CD4-positive, alpha-beta memory T cell (primary cell): ENCODE measurements around the gene ALOX5. TPM values are rescaled to one million over a fixed set of nuclear protein-coding genes. Genes with fewer than 3 reads are reported as not detected.
A peak's percentile ranks its signal among the peaks of the same experiment; 100 is the strongest.
"Not testable (repeated sequence)": the region's sequence is repeated elsewhere in the genome, so short reads cannot be mapped to it uniquely, and the experiment has no call there.

Experiments used
- CTCF ChIA-PET: fragments of 350-600 bp; sonication (Branson Sonifier 250); formaldehyde crosslinking; loops from one replicate; lab custom pipeline; 2021; ENCODE audit warnings: inconsistent platforms; ENCODE audit not compliant: partially characterized antibody; lab: Charles Lee
- POLR2A ChIA-PET: fragments of 350-600 bp; sonication (Branson Sonifier 250); formaldehyde crosslinking; loops from one replicate; lab custom pipeline; 2021; ENCODE audit not compliant: partially characterized antibody; lab: Charles Lee
- DNase-seq, 5 donors: peaks; one replicate each; pipeline versions ENCODE4 v3.0.0 to v3.0.0-alpha.2; 2020 to 2022; ENCODE audit warnings: mixed read lengths in 1 of 5
- H3K27ac ChIP-seq: one replicate; pipeline ENCODE4 v1.7.0; 2013; ENCODE audit warnings: low read depth, low read length
- H3K27me3 ChIP-seq: 2 replicates; pipeline ENCODE4 v1.7.0; 2013; ENCODE audit warnings: mild to moderate bottlenecking, low read length, moderate library complexity; ENCODE audit not compliant: insufficient read depth
- H3K36me3 ChIP-seq: 2 replicates; pipeline ENCODE4 v1.7.0; 2013; ENCODE audit warnings: mild to moderate bottlenecking, low read length, moderate library complexity; ENCODE audit not compliant: insufficient read depth
- H3K4me1 ChIP-seq: 2 replicates; pipeline ENCODE4 v1.7.0; 2013; ENCODE audit warnings: mild to moderate bottlenecking, low read length, moderate library complexity; ENCODE audit not compliant: insufficient read depth
- H3K4me3 ChIP-seq, 2 donors: one replicate each; pipeline ENCODE4 v1.7.0; 2013; ENCODE audit warnings: low read length in 2 of 2, mild to moderate bottlenecking in 1 of 2
- H3K9me3 ChIP-seq, 2 donors: one replicate each; pipeline ENCODE4 v1.7.0; 2013; ENCODE audit warnings: low read length in 2 of 2, control low read depth in 1 of 2; ENCODE audit not compliant: control insufficient read depth in 1 of 2
- H3K27ac Mint-ChIP-seq, 7 donors: one replicate each; pipeline ENCODE4 v1.8.0; 2020 to 2021; ENCODE audit warnings: mixed read lengths in 7 of 7, mild to moderate bottlenecking in 6 of 7, inconsistent platforms in 3 of 7, moderate library complexity in 3 of 7
- H3K27me3 Mint-ChIP-seq, 2 donors: one replicate each; pipeline ENCODE4 v1.8.0; 2020 to 2021; ENCODE audit warnings: mixed read lengths in 2 of 2
- H3K36me3 Mint-ChIP-seq, 2 donors: one replicate each; pipeline ENCODE4 v1.8.0; 2020 to 2021; ENCODE audit warnings: mixed read lengths in 2 of 2, inconsistent platforms in 1 of 2, mild to moderate bottlenecking in 1 of 2
- H3K4me1 Mint-ChIP-seq, 4 donors: one replicate each; pipeline ENCODE4 v1.8.0; 2020 to 2021; ENCODE audit warnings: mixed read lengths in 4 of 4, mild to moderate bottlenecking in 1 of 4
- H3K4me3 Mint-ChIP-seq, 8 donors: one replicate each; pipeline ENCODE4 v1.8.0; 2020 to 2021; ENCODE audit warnings: mixed read lengths in 8 of 8, mild to moderate bottlenecking in 7 of 8, moderate library complexity in 6 of 8, inconsistent platforms in 3 of 8
- H3K9me3 Mint-ChIP-seq, 8 donors: one replicate each; pipeline ENCODE4 v1.8.0; 2020 to 2021; ENCODE audit warnings: mixed read lengths in 8 of 8, mild to moderate bottlenecking in 5 of 8, inconsistent platforms in 3 of 8, moderate library complexity in 1 of 8
- intact Hi-C: fragments of 100-400 bp; cut with micrococcal nuclease; formaldehyde crosslinking; loops from one replicate; pipeline ENCODE4 v1.15.1; 2023
- polyA plus RNA-seq, 2 donors: library from polyadenylated mRNA; unstranded; fragments of 300-500 nt; fragmentation: Illumina TruSeq; gene quantifications; one replicate each; pipeline ENCODE4 v1.2.3, GENCODE V29; 2021
- total RNA-seq, 2 experiments: library from RNA; stranded (reverse); gene quantifications; one replicate each; pipeline ENCODE4 v1.2.3, GENCODE V29; 2021

ALOX5 gene
- total and polyA plus RNA-seq, 4 experiments from 2014 or later = 3.1 to 30.3 (median 9.3) TPM

DNA sequence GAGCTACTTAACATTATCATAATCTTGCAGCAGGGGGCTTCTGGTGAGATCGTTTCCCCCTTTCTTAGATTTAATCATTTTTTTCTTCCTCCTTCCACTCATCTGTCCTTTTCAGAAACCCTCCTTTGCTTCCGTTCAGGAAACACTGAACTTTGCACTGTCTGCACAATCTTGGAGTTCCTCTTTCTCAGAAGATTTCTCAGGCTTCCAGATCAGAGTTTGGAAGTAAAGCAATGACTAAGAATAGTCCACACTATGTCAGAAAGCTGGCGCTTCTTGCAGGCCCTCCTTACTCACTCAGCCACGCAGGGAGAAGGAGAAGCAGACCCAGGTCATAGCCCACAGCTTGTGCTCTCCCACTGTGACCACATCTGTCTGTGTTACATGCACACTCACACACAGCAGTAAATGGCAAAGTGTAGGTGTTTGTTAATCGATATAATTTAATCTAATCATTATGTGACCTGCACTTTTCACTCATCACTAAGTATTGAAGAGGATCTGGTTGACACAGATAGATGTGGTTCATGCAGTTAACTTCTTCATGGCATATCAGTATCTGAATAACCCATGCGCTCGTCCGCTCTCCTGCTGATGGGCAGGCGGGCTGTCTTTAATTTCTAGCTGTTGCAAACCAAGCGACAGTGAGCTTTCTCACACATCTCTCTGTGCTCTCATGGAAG lies 30.2 kb downstream of the ALOX5 start:
- H3K4me1 Mint-ChIP-seq = peaks cover 0 to 13% (median 3%) of the 10 kb centered on the region in 4 donors
- intact Hi-C loops = no loop called here

DNA sequence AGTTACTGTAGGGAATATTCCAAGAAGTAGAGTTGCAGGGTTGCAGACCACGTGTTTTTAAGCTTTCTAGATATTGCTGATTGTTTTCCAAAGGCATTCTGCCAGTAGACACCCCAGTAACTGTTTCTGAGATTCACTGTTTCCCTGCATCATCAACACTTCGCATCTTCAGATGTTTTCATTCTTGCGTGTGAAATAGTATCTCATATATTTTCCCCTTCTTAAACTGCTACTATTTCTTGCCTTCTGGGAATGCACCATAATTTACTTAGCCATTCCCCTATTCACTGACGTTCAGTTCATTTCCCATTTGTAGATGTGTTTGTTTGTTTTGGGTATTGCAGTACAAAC lies 30.7 kb downstream of the ALOX5 start:
- H3K4me3 Mint-ChIP-seq = no peak overlapping the region
- peak overlapping the region in 1 of 7 donors; percentile 29 for H3K27ac Mint-ChIP-seq
- no peak for DNase-seq
- no peak overlapping the region for H3K27ac ChIP-seq
- H3K9me3 Mint-ChIP-seq = peaks cover 0 to 3% (median 0%) of the 10 kb centered on the region in 8 donors
- intact Hi-C loops = no loop called here
- CTCF ChIA-PET = no interaction called here
- H3K4me3 ChIP-seq = no peak overlapping the region
- peaks cover 0 to 13% (median 3%) of the 10 kb centered on the region in 4 donors for H3K4me1 Mint-ChIP-seq
- H3K4me1 ChIP-seq = no peaks in the 10 kb centered on the region
- no peaks in the 10 kb centered on the region for H3K9me3 ChIP-seq
- H3K27me3 ChIP-seq = no peaks in the 10 kb centered on the region
- POLR2A ChIA-PET = interaction anchor here (2.5 kb wide), 1 partner anchor 16 kb away, joined by 9 read pairs; no protein-coding TSS in a partner anchor
- peaks cover 0 to 3% of the 10 kb centered on the region in 2 donors for H3K36me3 Mint-ChIP-seq
- peaks cover 9 to 18% of the 10 kb centered on the region in 2 donors for H3K27me3 Mint-ChIP-seq
- H3K36me3 ChIP-seq = no peaks in the 10 kb centered on the region

More for the DNA sequence above, 30.2 kb downstream of the ALOX5 start:
- no peaks in the 10 kb centered on the region for H3K27me3 ChIP-seq
- DNase-seq = no peak
- H3K4me3 Mint-ChIP-seq = no peak overlapping the region
- no peaks in the 10 kb centered on the region for H3K9me3 ChIP-seq
- H3K4me1 ChIP-seq = no peaks in the 10 kb centered on the region
- CTCF ChIA-PET = no interaction called here
- POLR2A ChIA-PET = interaction anchor here (2.5 kb wide), 1 partner anchor 17 kb away, joined by 9 read pairs; no protein-coding TSS in a partner anchor
- peaks cover 6 to 14% of the 10 kb centered on the region in 2 donors for H3K27me3 Mint-ChIP-seq
- H3K9me3 Mint-ChIP-seq = peaks cover 0 to 3% (median 0%) of the 10 kb centered on the region in 8 donors
- no peak overlapping the region for H3K27ac Mint-ChIP-seq
- no peak overlapping the region for H3K27ac ChIP-seq
- H3K36me3 ChIP-seq = no peaks in the 10 kb centered on the region
- no peak overlapping the region for H3K4me3 ChIP-seq
- H3K36me3 Mint-ChIP-seq = peaks cover 0 to under 1% of the 10 kb centered on the region in 2 donors

DNA sequence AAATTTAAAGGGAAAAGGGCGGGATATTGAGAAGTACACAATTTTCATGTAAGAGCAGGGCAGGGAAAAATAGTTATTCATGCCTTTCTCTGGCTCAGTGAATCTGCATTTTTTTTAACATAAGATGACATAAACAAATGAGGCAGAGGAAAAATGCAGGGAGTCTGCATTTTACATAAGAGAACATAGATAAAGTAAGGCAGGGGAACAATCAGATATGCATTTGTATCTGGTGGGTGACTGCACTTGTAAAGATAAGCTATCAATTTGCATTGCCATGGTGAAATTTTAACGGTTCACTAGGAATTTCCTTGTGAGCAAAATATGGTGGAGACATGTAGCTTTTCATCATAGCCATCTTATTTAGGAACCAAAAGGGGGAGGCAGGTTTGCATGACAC lies 33.5 kb downstream of the ALOX5 start:
- Histone ChIP-seq H3K27ac (no peak overlapping the region), H3K36me3 (no peaks in the 10 kb centered on the region), H3K27me3 (no peaks in the 10 kb centered on the region), H3K9me3 (no peaks in the 10 kb centered on the region), H3K4me3 (no peak overlapping the region), H3K4me1 (no peaks in the 10 kb centered on the region)
- ChIA-PET POLR2A (no interaction called here), CTCF (no interaction called here)
- Mint-ChIP-seq H3K4me3 (no peak overlapping the region), H3K4me1 (peaks cover 0 to 13% (median 5%) of the 10 kb centered on the region in 4 donors), H3K27ac (no peak overlapping the region), H3K36me3 (peaks cover 0 to 4% of the 10 kb centered on the region in 2 donors), H3K9me3 (peaks cover 0 to 3% (median 0%) of the 10 kb centered on the region in 8 donors), H3K27me3 (peaks cover 9 to 18% of the 10 kb centered on the region in 2 donors)
- DNase-seq = no peak
- intact Hi-C loops = no loop called here

DNA sequence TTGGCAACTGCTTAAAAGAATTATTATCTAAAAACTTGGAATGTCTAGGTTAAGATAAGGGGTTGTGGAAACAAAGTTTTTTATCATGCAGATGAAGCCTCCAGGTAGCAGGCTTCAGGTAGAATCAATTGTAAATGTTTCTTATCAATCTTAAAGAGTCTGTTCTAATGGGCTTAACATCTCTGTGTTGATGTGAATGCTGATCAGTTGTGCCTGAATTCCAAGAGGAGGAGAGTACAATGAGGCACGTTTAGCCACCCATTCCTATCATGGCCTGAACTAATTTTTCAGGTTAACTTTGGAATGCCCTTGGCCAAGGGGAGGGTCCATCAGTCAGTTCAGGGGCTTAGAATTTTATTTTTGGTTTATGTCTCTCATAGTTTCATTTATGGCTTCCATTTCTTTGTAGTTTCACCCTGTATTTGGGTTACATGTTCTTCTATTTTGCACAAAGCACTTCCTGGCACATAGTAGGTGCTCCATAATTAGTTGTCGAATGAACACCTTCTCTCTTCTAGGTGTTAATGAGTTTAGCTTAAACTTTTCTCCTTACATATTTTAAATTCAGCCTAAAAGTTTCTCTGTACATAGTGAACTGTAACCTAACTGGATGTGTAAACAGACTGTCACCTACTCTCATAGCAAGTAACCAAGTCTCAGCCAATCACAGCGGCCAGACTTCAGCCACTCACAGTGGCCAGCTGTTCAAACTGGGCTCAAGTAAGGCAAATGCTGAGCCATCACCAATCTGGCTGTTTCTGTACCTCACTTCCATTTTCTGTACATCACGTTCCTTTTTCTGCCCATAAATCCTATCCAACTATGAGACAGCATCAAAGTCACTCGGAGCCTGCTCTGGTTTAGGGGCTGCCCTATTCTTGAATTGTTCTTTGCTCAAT lies 34.7 kb downstream of the ALOX5 start:
- H3K4me1 ChIP-seq = no peaks in the 10 kb centered on the region
- H3K9me3 ChIP-seq = no peaks in the 10 kb centered on the region
- no peak overlapping the region for H3K27ac ChIP-seq
- CTCF ChIA-PET = no interaction called here
- intact Hi-C loops = no loop called here
- Mint-ChIP-seq H3K27me3 (peaks cover 9 to 18% of the 10 kb centered on the region in 2 donors), H3K27ac (peak overlapping the region in 2 of 7 donors; percentile 30 to 78), H3K4me3 (peak overlapping the region in 1 of 8 donors; percentile 5), H3K36me3 (peaks cover 0 to 7% of the 10 kb centered on the region in 2 donors), H3K9me3 (peaks cover 0 to 3% (median 0%) of the 10 kb centered on the region in 8 donors), H3K4me1 (peaks cover 0 to 12% (median 5%) of the 10 kb centered on the region in 4 donors)
- H3K27me3 ChIP-seq = no peaks in the 10 kb centered on the region
- DNase-seq = no peak
- H3K4me3 ChIP-seq = no peak overlapping the region
- no peaks in the 10 kb centered on the region for H3K36me3 ChIP-seq
- POLR2A ChIA-PET = no interaction called here

DNA sequence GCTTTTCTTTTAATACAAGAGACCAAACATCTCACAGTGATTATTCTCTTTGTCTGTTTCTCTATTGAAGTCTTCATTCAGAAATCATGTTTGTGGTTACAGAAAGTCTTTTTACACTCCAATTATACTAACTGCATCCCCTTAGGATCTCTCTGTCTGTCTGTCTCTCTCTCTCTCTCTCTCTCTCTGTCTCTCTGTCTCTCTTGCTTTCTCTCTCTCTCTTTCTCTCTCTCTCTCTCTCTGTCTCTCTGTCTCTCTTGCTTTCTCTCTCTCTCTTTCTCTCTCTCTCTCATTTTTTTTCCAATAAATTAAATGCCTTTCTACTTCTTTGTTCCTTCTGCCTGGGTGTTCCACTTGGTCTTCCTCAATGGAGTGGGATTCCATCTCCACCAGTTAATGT lies 35.3 kb downstream of the ALOX5 start:
- H3K27ac ChIP-seq, H3K36me3 Mint-ChIP-seq, H3K9me3 ChIP-seq, intact Hi-C loops, H3K4me1 ChIP-seq, H3K36me3 ChIP-seq, H3K4me1 Mint-ChIP-seq, H3K27me3 ChIP-seq, H3K4me3 ChIP-seq, DNase-seq, POLR2A ChIA-PET, H3K9me3 Mint-ChIP-seq: not testable (repeated sequence)
- CTCF ChIA-PET = interaction anchor here (1.1 kb wide), 1 partner anchor 10 kb away, joined by 3 read pairs; no protein-coding TSS in a partner anchor
- H3K27ac Mint-ChIP-seq = peak overlapping the region in 3 of 7 donors; percentile 23 to 78 (median 30)
- peaks cover 9 to 18% of the 10 kb centered on the region in 2 donors for H3K27me3 Mint-ChIP-seq
- H3K4me3 Mint-ChIP-seq = peak overlapping the region in 1 of 8 donors; percentile 5

DNA sequence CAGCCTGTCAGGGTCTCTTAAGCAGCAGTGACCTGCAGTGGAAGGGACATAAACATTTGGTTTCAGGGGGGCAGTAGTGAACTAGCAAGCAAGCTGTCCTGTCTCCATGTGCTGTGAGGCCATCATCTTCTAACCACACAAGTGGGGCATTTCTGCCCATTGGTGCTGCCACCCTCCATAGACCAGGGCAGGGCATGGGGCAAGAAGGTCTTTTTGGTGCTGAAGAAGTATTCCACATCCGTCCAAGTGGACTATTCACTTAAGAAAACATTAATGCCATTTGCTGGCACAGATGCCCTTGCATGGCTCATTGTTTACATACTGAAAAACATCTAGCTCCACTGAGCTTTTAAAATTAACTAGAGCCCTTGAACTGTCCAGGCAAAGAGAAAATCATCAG lies 35.8 kb downstream of the ALOX5 start:
- peak overlapping the region in 3 of 7 donors; percentile 23 to 64 (median 42) for H3K27ac Mint-ChIP-seq
- no peak overlapping the region for H3K4me3 Mint-ChIP-seq
- peaks cover 0 to 7% of the 10 kb centered on the region in 2 donors for H3K36me3 Mint-ChIP-seq
- peaks cover 0 to 4% (median 2%) of the 10 kb centered on the region in 4 donors for H3K4me1 Mint-ChIP-seq
- no peaks in the 10 kb centered on the region for H3K36me3 ChIP-seq
- no peak overlapping the region for H3K27ac ChIP-seq
- DNase-seq = no peak
- peaks cover 0 to 3% (median 0%) of the 10 kb centered on the region in 8 donors for H3K9me3 Mint-ChIP-seq
- H3K9me3 ChIP-seq = no peaks in the 10 kb centered on the region
- H3K27me3 ChIP-seq = no peaks in the 10 kb centered on the region
- intact Hi-C loops = no loop called here
- CTCF ChIA-PET = interaction anchor here (1.1 kb wide), 1 partner anchor 9 kb away, joined by 3 read pairs; no protein-coding TSS in a partner anchor
- POLR2A ChIA-PET = no interaction called here
- H3K4me1 ChIP-seq = no peaks in the 10 kb centered on the region
- H3K27me3 Mint-ChIP-seq = peaks cover 9 to 18% of the 10 kb centered on the region in 2 donors
- H3K4me3 ChIP-seq = no peak overlapping the region

DNA sequence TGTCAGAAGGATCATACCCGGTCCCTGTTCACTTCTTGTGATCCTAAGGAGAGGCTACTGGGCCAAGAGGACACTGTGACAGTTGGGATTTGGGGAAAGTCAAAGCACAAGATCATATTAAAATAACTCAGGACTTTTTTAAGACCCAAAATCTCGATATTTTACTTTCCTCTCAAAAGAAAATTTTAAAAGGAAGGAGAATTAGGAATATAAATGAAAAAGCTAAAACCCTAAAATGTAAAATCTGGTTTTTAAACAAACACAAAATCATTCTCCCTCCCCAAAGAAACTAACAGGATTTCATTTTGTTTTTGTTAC lies 36.4 kb downstream of the ALOX5 start:
- no peak overlapping the region for H3K4me3 Mint-ChIP-seq
- Histone ChIP-seq H3K4me1 (no peaks in the 10 kb centered on the region), H3K36me3 (no peaks in the 10 kb centered on the region), H3K4me3 (no peak overlapping the region), H3K27me3 (no peaks in the 10 kb centered on the region), H3K27ac (no peak overlapping the region), H3K9me3 (no peaks in the 10 kb centered on the region)
- no peak for DNase-seq
- POLR2A ChIA-PET = no interaction called here
- CTCF ChIA-PET = interaction anchor here (1.1 kb wide), 1 partner anchor 9 kb away, joined by 3 read pairs; no protein-coding TSS in a partner anchor
- peaks cover 0 to 7% of the 10 kb centered on the region in 2 donors for H3K36me3 Mint-ChIP-seq
- peak overlapping the region in 1 of 7 donors; percentile 13 for H3K27ac Mint-ChIP-seq
- peaks cover 0 to 3% (median 0%) of the 10 kb centered on the region in 8 donors for H3K9me3 Mint-ChIP-seq
- H3K4me1 Mint-ChIP-seq = peaks cover 0 to 4% (median 0%) of the 10 kb centered on the region in 4 donors
- H3K27me3 Mint-ChIP-seq = peaks cover 9 to 18% of the 10 kb centered on the region in 2 donors
- intact Hi-C loops = no loop called here
